ENCODE measurements around the gene APLNR. TPM values are rescaled to one million over a fixed set of nuclear protein-coding genes. Genes with fewer than 3 reads are reported as not detected.

APLNR gene
- total and polyA plus RNA-seq, 2 of the 4 experiments (the other 2 are of a cell fraction), result not detected

DNA sequence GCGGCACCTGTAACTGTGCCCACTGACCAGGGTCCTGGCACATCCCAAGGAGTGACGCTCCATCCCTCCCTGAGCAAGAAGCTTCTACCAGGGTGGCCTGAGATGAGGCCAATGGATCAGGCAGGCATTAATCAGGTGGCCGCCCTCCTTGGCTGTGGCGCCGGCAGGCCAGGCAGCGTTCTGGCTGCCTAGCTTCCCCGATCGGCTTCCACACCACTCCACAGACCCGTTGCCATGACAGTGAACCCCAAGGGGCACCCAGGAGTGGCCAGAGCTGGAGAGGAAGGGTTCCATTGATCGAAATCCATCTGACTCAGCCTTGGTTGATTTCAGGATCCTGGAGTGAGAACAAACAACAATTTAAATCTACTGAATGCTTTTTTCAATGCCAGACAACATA lies 34.8 kb downstream of the APLNR start:
- H4K5ac ChIP-seq (ENCODE audit: low read depth, low read length), result no peak overlapping the region
- H3K4me3 ChIP-seq (ENCODE audit: insufficient read depth, low read depth, low read length), result no peak overlapping the region
- no peak overlapping the region for H3K18ac ChIP-seq (ENCODE audit: low read depth, low read length)
- no peaks in the 10 kb centered on the region for H4K20me1 ChIP-seq (ENCODE audit: insufficient read depth, low read length)
- no peak overlapping the region for H2BK15ac ChIP-seq (ENCODE audit: low read depth, low read length)
- no peak overlapping the region for H3K14ac ChIP-seq (replicated peaks; ENCODE audit: low read depth, low read length)
- no TSS peak for BruUV-seq (replicated peaks)
- no peak overlapping the region for H3K56ac ChIP-seq (ENCODE audit: extremely low read depth, insufficient read depth, low read length)
- peaks cover 39% of the 10 kb centered on the region for H3K27me3 ChIP-seq (ENCODE audit: control insufficient read depth, insufficient read depth, low read length)
- H2BK20ac ChIP-seq (ENCODE audit: low read depth, low read length), result no peak overlapping the region
- TF ChIP-seq RCOR1 (IDR thresholded peaks at IDR 0.05; ENCODE audit: insufficient replicate concordance, low read length), result no peak
- TF ChIP-seq, protein P1, sequence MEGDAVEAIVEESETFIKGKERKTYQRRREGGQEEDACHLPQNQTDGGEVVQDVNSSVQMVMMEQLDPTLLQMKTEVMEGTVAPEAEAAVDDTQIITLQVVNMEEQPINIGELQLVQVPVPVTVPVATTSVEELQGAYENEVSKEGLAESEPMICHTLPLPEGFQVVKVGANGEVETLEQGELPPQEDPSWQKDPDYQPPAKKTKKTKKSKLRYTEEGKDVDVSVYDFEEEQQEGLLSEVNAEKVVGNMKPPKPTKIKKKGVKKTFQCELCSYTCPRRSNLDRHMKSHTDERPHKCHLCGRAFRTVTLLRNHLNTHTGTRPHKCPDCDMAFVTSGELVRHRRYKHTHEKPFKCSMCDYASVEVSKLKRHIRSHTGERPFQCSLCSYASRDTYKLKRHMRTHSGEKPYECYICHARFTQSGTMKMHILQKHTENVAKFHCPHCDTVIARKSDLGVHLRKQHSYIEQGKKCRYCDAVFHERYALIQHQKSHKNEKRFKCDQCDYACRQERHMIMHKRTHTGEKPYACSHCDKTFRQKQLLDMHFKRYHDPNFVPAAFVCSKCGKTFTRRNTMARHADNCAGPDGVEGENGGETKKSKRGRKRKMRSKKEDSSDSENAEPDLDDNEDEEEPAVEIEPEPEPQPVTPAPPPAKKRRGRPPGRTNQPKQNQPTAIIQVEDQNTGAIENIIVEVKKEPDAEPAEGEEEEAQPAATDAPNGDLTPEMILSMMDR (conservative IDR thresholded peaks at IDR 0.05; ENCODE audit: low read depth, low read length), result no peak
- no peak for TF ChIP-seq CHD1 (IDR thresholded peaks at IDR 0.05; ENCODE audit: low read depth, low read length)
- no peak for TF ChIP-seq RAD21 (IDR thresholded peaks at IDR 0.05; ENCODE audit: low read length)
- TF ChIP-seq USF2 (IDR thresholded peaks at IDR 0.05; ENCODE audit: low read depth, low read length), result no peak
- no CpG with 5 or more reads among the region's 10 CpGs for WGBS, 2 experiments (ENCODE audit: extremely low coverage in 2 of 2, insufficient read length in 1 of 2)
- no peak overlapping the region for H3K23ac ChIP-seq (ENCODE audit: low read depth, low read length)
- no peak overlapping the region for H4K8ac ChIP-seq (ENCODE audit: low read depth in 2 of 2, low read length in 2 of 2)
- H3K9me3 ChIP-seq (ENCODE audit: control insufficient read depth, insufficient read depth, low read length), result no peaks in the 10 kb centered on the region
- CTCF ChIA-PET, result interaction anchor here (0.8 kb wide), 1 partner anchor 12 kb away, joined by 3 read pairs; no protein-coding TSS in a partner anchor
- no peak overlapping the region for H2BK5ac ChIP-seq (ENCODE audit: low read depth, low read length, poor library complexity, severe bottlenecking)
- no peak overlapping the region for H3K4ac ChIP-seq (ENCODE audit: low read depth, low read length)
- no peak overlapping the region for H2AK9ac ChIP-seq (replicated peaks; ENCODE audit: low read depth, low read length, poor library complexity)
- no peak overlapping the region for H3K4me2 ChIP-seq (ENCODE audit: low read depth, low read length)
- DNase-seq (no peak), ATAC-seq (ENCODE audit: low read depth) (no peak)
- H3K27ac ChIP-seq (ENCODE audit: insufficient read depth, low read length), result no peak overlapping the region
- H3K9me1 ChIP-seq (ENCODE audit: insufficient read depth, low read length), result peaks cover 3% of the 10 kb centered on the region; the same call in 1 of the 2 replicates
- H3K36me3 ChIP-seq (ENCODE audit: control insufficient read depth, insufficient read depth, low read length), result no peaks in the 10 kb centered on the region
- H2AFZ ChIP-seq (replicated peaks; ENCODE audit: low read length, poor library complexity), result no peak overlapping the region
- H3K79me1 ChIP-seq (ENCODE audit: low read depth in 1 of 2, low read length in 2 of 2), result no peaks in the 10 kb centered on the region
- dilution Hi-C loops (cut with HindIII; ENCODE audit: low sequenced_read_pairs, unreplicated experiment), result no loop called here
- H2BK120ac ChIP-seq (ENCODE audit: low read depth, low read length), result no peak overlapping the region
- H4K91ac ChIP-seq (ENCODE audit: insufficient read depth, low read depth, low read length), result no peak overlapping the region
- POLR2A ChIA-PET (ENCODE audit: unreplicated experiment), result no interaction called here
- intact Hi-C loops (cut with micrococcal nuclease), result no loop called here
- H3K4me1 ChIP-seq (ENCODE audit: control insufficient read depth, insufficient read depth, low read length), result no peaks in the 10 kb centered on the region; the same call in 1 of the 2 replicates
- in situ Hi-C loops (cut with MboI; ENCODE audit: low sequenced_read_pairs), result no loop called here
- no peak overlapping the region for H2AK5ac ChIP-seq (ENCODE audit: low read depth, low read length)
- no peak overlapping the region for H3K9ac ChIP-seq (ENCODE audit: low read depth, low read length)

All from IMR-90 (cell line).